Measurements from ENCODE around the gene CTIF. TPM values are rescaled to one million over a fixed set of nuclear protein-coding genes. Genes with fewer than 3 reads are reported as not detected.

Gene CTIF
- total RNA-seq, 1 donor from 2014 or later = 67.9 TPM

DNA sequence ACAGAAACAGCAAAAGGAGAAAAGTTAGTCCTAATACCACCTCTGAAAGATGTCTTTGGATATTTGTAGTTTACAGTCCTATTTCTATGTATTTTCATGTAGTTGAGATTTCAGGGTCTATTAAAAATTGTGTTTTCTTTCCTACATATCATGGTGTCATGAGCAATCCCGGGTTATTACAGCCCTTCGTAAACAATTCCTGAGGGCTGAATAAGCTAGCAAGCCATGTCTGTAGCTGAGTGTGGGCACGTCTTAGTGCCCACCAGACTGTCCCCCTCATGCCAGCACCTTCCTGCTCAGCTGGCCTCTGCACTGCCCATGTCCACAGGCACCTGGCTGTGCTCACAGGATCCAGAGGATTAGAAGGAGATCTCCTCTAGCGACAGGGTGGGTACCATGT is 60.6 kb downstream of the CTIF start:
- Mint-ChIP-seq H3K36me3 (peaks cover 6% of the 10 kb centered on the region), H3K4me1 (peaks cover 26% of the 10 kb centered on the region), H3K27ac (no peak overlapping the region), H3K9me3 (peaks cover 5% of the 10 kb centered on the region), H3K4me3 (no peak overlapping the region), H3K27me3 (ENCODE audit: low read depth) (no peaks in the 10 kb centered on the region)
- TF ChIP-seq, protein P1, sequence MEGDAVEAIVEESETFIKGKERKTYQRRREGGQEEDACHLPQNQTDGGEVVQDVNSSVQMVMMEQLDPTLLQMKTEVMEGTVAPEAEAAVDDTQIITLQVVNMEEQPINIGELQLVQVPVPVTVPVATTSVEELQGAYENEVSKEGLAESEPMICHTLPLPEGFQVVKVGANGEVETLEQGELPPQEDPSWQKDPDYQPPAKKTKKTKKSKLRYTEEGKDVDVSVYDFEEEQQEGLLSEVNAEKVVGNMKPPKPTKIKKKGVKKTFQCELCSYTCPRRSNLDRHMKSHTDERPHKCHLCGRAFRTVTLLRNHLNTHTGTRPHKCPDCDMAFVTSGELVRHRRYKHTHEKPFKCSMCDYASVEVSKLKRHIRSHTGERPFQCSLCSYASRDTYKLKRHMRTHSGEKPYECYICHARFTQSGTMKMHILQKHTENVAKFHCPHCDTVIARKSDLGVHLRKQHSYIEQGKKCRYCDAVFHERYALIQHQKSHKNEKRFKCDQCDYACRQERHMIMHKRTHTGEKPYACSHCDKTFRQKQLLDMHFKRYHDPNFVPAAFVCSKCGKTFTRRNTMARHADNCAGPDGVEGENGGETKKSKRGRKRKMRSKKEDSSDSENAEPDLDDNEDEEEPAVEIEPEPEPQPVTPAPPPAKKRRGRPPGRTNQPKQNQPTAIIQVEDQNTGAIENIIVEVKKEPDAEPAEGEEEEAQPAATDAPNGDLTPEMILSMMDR (IDR thresholded peaks at IDR 0.05; ENCODE audit: unreplicated experiment) = no peak
- no peak for DNase-seq (ENCODE audit: low spot score in 2 of 2, unreplicated experiment in 2 of 2)

- H3K4me1 Mint-ChIP-seq = peaks cover 20% of the 10 kb centered on the region
Observed at GRCh38 chr18:48600046-48600445, 61.2 kb downstream of the CTIF start.

DNA sequence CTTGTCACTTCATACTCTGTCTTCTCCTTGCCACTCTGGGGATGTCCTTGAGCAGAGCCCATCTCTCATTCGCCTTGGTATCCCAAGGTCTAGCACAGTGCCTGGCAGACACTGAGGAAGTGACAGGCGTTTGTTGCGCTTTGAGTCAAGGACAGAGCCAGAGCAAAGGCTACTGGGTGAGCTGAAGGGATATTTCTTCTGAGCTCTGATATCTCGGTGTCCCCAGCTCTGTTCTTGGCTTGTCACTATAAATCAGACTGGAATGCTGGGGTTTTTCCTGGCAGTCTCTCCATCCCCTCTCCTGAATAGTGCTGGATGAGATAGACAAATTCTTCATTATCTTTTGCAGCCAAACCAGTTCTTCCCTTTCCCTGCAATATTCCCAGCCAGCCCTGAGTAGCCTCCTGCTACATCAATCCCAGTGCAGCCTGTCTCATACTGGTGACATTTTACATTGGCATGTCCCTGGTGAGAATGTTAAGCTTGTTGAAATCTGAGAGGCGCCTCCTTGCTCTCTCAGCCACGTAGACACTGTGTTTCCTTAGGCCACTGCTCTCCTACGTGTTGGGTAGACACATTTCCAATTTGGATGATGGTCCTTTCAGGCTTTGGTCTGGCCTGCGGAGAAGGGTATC is 61.7 kb downstream of the CTIF start:
- no peak overlapping the region for H3K4me3 Mint-ChIP-seq
- DNase-seq (ENCODE audit: low spot score in 2 of 2, unreplicated experiment in 2 of 2) = no peak
- peaks cover 8% of the 10 kb centered on the region for H3K36me3 Mint-ChIP-seq
- peaks cover 22% of the 10 kb centered on the region for H3K4me1 Mint-ChIP-seq
- TF ChIP-seq, protein P1 (IDR thresholded peaks at IDR 0.05; ENCODE audit: unreplicated experiment) = no peak
- H3K27ac Mint-ChIP-seq = peak overlapping the region; percentile 79
- H3K9me3 Mint-ChIP-seq = peaks cover 5% of the 10 kb centered on the region
- no peaks in the 10 kb centered on the region for H3K27me3 Mint-ChIP-seq (ENCODE audit: low read depth)

More at GRCh38 chr18:48600046-48600445, 61.2 kb downstream of the CTIF start:
- TF ChIP-seq, protein P1 (IDR thresholded peaks at IDR 0.05; ENCODE audit: unreplicated experiment) = no peak
- Mint-ChIP-seq H3K9me3 (peaks cover 5% of the 10 kb centered on the region), H3K36me3 (peaks cover 8% of the 10 kb centered on the region), H3K27ac (peak overlapping the region; percentile 79), H3K27me3 (ENCODE audit: low read depth) (no peaks in the 10 kb centered on the region), H3K4me3 (no peak overlapping the region)
- no peak for DNase-seq (ENCODE audit: low spot score in 2 of 2, unreplicated experiment in 2 of 2)

DNA sequence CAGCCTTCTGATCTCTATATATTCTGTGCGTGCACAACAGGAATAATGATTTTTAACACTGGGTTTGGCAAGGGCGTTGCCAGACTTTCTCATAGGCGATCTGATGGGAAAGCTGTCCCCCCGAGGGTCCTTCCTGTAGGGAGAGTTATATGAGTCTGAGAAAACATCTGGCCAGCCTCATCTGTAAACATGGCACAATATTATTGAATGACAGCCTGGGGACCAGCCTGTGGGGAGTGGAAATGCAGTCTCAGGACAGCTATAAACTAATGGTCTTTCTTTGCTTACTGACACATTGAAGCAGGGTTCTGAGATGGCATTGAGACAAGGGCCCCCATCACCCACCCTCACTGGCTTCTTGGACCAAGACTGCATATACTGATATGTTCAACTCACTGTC is 62.5 kb downstream of the CTIF start:
- DNase-seq (ENCODE audit: low spot score in 2 of 2, unreplicated experiment in 2 of 2) = no peak
- Mint-ChIP-seq H3K27me3 (ENCODE audit: low read depth) (no peaks in the 10 kb centered on the region), H3K4me1 (peaks cover 22% of the 10 kb centered on the region), H3K36me3 (peaks cover 5% of the 10 kb centered on the region), H3K27ac (peak overlapping the region; percentile 79), H3K4me3 (no peak overlapping the region), H3K9me3 (peaks cover 5% of the 10 kb centered on the region)
- TF ChIP-seq, protein P1 (IDR thresholded peaks at IDR 0.05; ENCODE audit: unreplicated experiment) = no peak

DNA sequence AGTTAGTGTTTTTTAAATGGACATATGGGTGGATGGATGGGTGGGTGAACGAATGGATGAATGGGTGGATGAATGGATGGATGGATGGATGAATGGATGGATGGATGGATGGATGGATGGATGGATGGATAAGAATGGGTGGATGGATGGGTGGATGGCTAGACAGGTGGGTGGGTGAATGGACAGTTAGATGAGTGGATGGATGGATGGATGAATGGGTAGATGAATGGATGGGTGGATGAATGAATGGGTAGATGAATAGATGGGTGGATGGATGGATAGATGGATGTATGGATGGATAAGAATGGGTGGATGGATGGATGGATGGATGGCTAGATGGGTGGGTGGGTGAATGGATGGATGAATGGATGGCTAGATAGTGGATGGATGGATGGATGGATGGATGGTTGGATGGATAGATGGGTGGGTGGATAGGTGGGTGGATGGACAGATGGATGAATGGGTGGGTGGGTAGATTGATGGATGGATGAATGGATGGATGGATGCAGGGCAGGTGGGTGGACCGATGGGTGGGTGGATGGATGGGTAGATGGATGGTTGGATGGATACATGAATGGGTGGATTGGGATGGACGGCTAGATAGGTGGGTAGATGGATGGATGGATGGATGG is 64.0 kb downstream of the CTIF start:
- no peak overlapping the region for H3K27ac Mint-ChIP-seq
- DNase-seq (ENCODE audit: low spot score in 2 of 2, unreplicated experiment in 2 of 2) = no peak
- no peaks in the 10 kb centered on the region for H3K27me3 Mint-ChIP-seq (ENCODE audit: low read depth)
- peaks cover 18% of the 10 kb centered on the region for H3K4me1 Mint-ChIP-seq
- peaks cover 2% of the 10 kb centered on the region for H3K36me3 Mint-ChIP-seq
- TF ChIP-seq, protein P1 (IDR thresholded peaks at IDR 0.05; ENCODE audit: unreplicated experiment) = no peak
- H3K9me3 Mint-ChIP-seq = peaks cover 5% of the 10 kb centered on the region
- no peak overlapping the region for H3K4me3 Mint-ChIP-seq

Measured in mesothelial cell of epicardium (in vitro differentiated cells).